Measurements from ENCODE around the gene PICALM.

- TF ChIP-seq CTCF (IDR thresholded peaks at IDR 0.05) (no peak), POLR2A (IDR thresholded peaks at IDR 0.05) (no peak)
Measured at GRCh38 chr11:85918910-85919794, 149.7 kb downstream of the PICALM start.

Data from adrenal gland (tissue), 5 donors.